SU-DHL-6 (cell line): ENCODE results near the gene ENDOG.

ENCODE experiments used
- EZH2phosphoT487 ChIP-seq: fragments of 200-600 bp; sonication (generic), shearing (Covaris generic); conservative IDR thresholded peaks from 2 replicates; pipeline ENCODE4 v1.6.1; 2018; ENCODE audit warnings: mild to moderate bottlenecking, antibody characterized with exemption, low read length, moderate library complexity, mixed read lengths
- TF ChIP-seq, protein P1 (sequence below): fragments of 200-600 bp; sonication (generic); IDR thresholded peaks from one replicate; pipeline ENCODE4 v1.5.1; 2017; ENCODE audit warnings: antibody characterized with exemption, mild to moderate bottlenecking, low read length, moderate library complexity; ENCODE audit not compliant: insufficient read depth, poor library complexity, severe bottlenecking

DNA sequence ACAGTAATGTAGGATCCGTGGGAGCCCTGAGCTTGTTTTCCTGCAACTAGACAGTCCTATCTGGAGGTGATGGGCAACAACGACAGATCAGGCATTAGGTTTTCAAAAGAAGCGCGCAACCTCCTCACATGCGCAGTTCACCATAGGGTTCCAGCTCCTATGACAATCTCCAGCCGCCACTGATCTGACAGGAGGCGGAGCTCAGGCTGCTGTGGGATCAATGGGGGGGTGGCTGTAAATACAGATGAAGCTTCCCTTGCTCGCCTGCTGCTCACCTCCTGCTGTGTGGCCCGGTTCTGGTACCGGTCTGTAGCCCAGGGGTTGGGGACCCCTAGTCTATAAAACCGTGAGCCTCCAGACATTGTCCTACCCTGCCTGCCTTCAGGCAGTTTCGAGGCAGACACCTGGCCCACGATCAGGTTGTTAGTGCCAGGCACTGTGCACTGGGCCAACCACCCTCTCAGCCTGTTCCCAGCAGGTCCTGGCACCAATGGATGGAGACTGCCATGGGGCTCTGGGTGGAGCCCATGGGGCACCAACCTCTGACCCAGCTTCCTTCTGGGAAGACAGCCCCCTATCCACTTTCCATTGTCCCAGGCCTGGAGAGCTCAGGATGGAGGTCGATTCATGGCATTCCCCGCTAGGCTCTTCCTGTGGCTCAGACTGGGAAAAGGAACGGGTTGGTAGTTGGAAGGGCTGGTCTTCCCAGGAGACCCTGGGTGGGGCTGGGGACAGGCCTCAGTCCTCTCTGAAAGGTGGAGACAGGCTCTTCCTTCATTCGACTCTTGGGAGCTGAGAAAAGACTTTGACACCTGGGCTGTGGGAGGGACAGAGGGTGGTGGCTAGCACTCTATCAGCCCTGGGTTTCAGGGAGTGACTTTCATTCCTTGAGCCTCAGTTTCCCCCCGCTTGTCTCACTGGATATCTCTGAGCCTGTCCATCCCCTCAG is 1.7 kb downstream of the ENDOG start:
- TF ChIP-seq, protein P1, sequence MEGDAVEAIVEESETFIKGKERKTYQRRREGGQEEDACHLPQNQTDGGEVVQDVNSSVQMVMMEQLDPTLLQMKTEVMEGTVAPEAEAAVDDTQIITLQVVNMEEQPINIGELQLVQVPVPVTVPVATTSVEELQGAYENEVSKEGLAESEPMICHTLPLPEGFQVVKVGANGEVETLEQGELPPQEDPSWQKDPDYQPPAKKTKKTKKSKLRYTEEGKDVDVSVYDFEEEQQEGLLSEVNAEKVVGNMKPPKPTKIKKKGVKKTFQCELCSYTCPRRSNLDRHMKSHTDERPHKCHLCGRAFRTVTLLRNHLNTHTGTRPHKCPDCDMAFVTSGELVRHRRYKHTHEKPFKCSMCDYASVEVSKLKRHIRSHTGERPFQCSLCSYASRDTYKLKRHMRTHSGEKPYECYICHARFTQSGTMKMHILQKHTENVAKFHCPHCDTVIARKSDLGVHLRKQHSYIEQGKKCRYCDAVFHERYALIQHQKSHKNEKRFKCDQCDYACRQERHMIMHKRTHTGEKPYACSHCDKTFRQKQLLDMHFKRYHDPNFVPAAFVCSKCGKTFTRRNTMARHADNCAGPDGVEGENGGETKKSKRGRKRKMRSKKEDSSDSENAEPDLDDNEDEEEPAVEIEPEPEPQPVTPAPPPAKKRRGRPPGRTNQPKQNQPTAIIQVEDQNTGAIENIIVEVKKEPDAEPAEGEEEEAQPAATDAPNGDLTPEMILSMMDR: no peak
- no peak for TF ChIP-seq EZH2phosphoT487
